Panc1 (cell line): ENCODE data around the gene TNIK. TPM values are rescaled to one million over a fixed set of nuclear protein-coding genes. Genes with fewer than 3 reads are reported as not detected.

Source experiments
- ATAC-seq: fragments of 200-7000 bp; cut with Tn5 transposase; 2 replicates; pipeline ENCODE4 v1.9.1; 2020; ENCODE audit warnings: mild to moderate bottlenecking, moderate library complexity
- BruUV-seq: library from RNA; stranded (reverse); fragments of 400-500 nt; replicated peaks from 2 replicates; lab custom pipeline; 2021; lab: Mats Ljungman, UMichigan
- CTCF ChIA-PET: fragments of 300-600 bp; sonication (Branson Sonifier 250); formaldehyde crosslinking; loops from one replicate; lab custom pipeline; 2022; ENCODE audit warnings: antibody characterized with exemption; lab: Charles Lee
- POLR2A ChIA-PET: fragments of 300-600 bp; sonication (Branson Sonifier 250); formaldehyde crosslinking; loops from one replicate; lab custom pipeline; 2022; ENCODE audit warnings: antibody characterized with exemption; lab: Charles Lee
- DNase-seq: peaks from one replicate; pipeline ENCODE4 v3.0.0-alpha.2; 2010; ENCODE audit warnings: low read depth, low spot score
- H3K27ac ChIP-seq: 2 replicates; pipeline ENCODE4 v1.5.1; 2011; ENCODE audit warnings: mild to moderate bottlenecking, low read length, inconsistent platforms
- H3K27me3 ChIP-seq: fragments of 200-500 bp; sonication (Bioruptor generic); 2 replicates; pipeline ENCODE4 v1.6.0; 2014; ENCODE audit warnings: low read length, inconsistent platforms; ENCODE audit not compliant: control insufficient read depth, insufficient read depth
- H3K36me3 ChIP-seq: fragments of 200-500 bp; sonication (Bioruptor generic); 2 replicates; pipeline ENCODE4 v1.5.1; 2014; ENCODE audit warnings: inconsistent platforms, mild to moderate bottlenecking, low read length, moderate library complexity; ENCODE audit not compliant: control insufficient read depth, insufficient read depth
- H3K4me1 ChIP-seq: 2 replicates; pipeline ENCODE4 v1.5.1; 2011; ENCODE audit warnings: inconsistent platforms, mild to moderate bottlenecking, low read length, moderate library complexity; ENCODE audit not compliant: control insufficient read depth, insufficient read depth
- H3K4me3 ChIP-seq, 2 experiments: 2 replicates each; pipeline ENCODE4 v1.5.1; 2011 to 2012; ENCODE audit warnings: low read depth in 2 of 2, low read length in 2 of 2, mild to moderate bottlenecking in 2 of 2, inconsistent platforms in 1 of 2, moderate library complexity in 1 of 2
- H3K9me3 ChIP-seq: fragments of 200-500 bp; sonication (Bioruptor generic); 2 replicates; pipeline ENCODE4 v1.5.1; 2014; ENCODE audit warnings: low read depth, mild to moderate bottlenecking, inconsistent platforms, low read length, moderate library complexity; ENCODE audit not compliant: control insufficient read depth, insufficient read depth
- CTCF ChIP-seq: fragments of 450-650 bp; IDR thresholded peaks from 2 replicates; pipeline ENCODE4 v1.5.1; 2017; ENCODE audit warnings: mild to moderate bottlenecking
- POLR2AphosphoS5 ChIP-seq: IDR thresholded peaks from 2 replicates; pipeline ENCODE4 v1.6.1; 2012; ENCODE audit warnings: mild to moderate bottlenecking, low read depth, low read length, moderate library complexity
- REST ChIP-seq, 2 experiments: IDR thresholded peaks; 2 replicates each; pipeline ENCODE4 v1.6.1; 2011 to 2012; ENCODE audit warnings: low read depth in 2 of 2, control low read depth in 1 of 2, low read length in 1 of 2, mild to moderate bottlenecking in 1 of 2, moderate library complexity in 1 of 2; ENCODE audit not compliant: insufficient read depth in 1 of 2
- SIN3A ChIP-seq: IDR thresholded peaks from 2 replicates; pipeline ENCODE4 v1.6.1; 2012; ENCODE audit warnings: low read depth, mild to moderate bottlenecking, low read length, moderate library complexity, borderline replicate concordance; ENCODE audit not compliant: insufficient read depth
- TCF7L2 ChIP-seq: IDR thresholded peaks from 2 replicates; pipeline ENCODE4 v1.6.1; 2011; ENCODE audit warnings: mild to moderate bottlenecking, low read depth, low read length, inconsistent platforms
- in situ Hi-C: cut with HindIII; loops from 2 replicates; pipeline ENCODE4 v1.10.0; 2016; ENCODE audit warnings: low sequenced_read_pairs, low pct_unique_long_range_greater_than_20kb
- intact Hi-C: fragments of 100-400 bp; cut with micrococcal nuclease; formaldehyde crosslinking; loops from one replicate; pipeline ENCODE4 v1.10.0; 2022; ENCODE audit not compliant: unreplicated experiment
- total RNA-seq: library from RNA; stranded (reverse); gene quantifications from one replicate; pipeline ENCODE4 v1.2.1, GENCODE V29; 2021; ENCODE audit not compliant: unreplicated experiment

TNIK gene
- total RNA-seq, 1 experiment from 2014 or later = 1.9 TPM

- Histone ChIP-seq H3K27me3 (peaks cover 11% of the 10 kb centered on the region), H3K4me3 (no peak overlapping the region), H3K9me3 (no peaks in the 10 kb centered on the region), H3K4me1 (no peaks in the 10 kb centered on the region), H3K27ac (no peak overlapping the region), H3K36me3 (no peaks in the 10 kb centered on the region)
- no TSS peak for BruUV-seq
- ATAC-seq (no peak), DNase-seq (no peak)
- TF ChIP-seq REST (IDR thresholded peaks at IDR 0.05; ENCODE audit: insufficient read depth in 1 of 2, low read depth in 2 of 2, low read length in 1 of 2) = no peak
- TF ChIP-seq TCF7L2 = no peak
- TF ChIP-seq SIN3A = no peak
- TF ChIP-seq POLR2AphosphoS5 = no peak
- TF ChIP-seq CTCF = no peak
- intact Hi-C loops = no loop called here
- in situ Hi-C loops = no loop called here
- ChIA-PET CTCF (no interaction called here), POLR2A (no interaction called here)
These were observed 203.6 kb downstream of the TNIK start for GRCh38 chr3:171256445-171257250.

- Histone ChIP-seq H3K9me3 (no peaks in the 10 kb centered on the region), H3K4me1 (no peaks in the 10 kb centered on the region), H3K4me3 (no peak overlapping the region), H3K27me3 (peaks cover 11% of the 10 kb centered on the region), H3K27ac (no peak overlapping the region), H3K36me3 (no peaks in the 10 kb centered on the region)
- ATAC-seq = no peak
- intact Hi-C loops (no loop called here), in situ Hi-C loops (no loop called here)
- TF ChIP-seq TCF7L2 (no peak), POLR2AphosphoS5 (no peak), CTCF (no peak), SIN3A (no peak), REST (IDR thresholded peaks at IDR 0.05; ENCODE audit: insufficient read depth in 1 of 2, low read depth in 2 of 2, low read length in 1 of 2) (no peak)
- DNase-seq = no peak
- ChIA-PET CTCF (no interaction called here), POLR2A (no interaction called here)
- BruUV-seq = no TSS peak
These were observed 204.9 kb downstream of the TNIK start for GRCh38 chr3:171255236-171255806.
